T-cell (primary cell): ENCODE data around the gene DPP7. TPM values are rescaled to one million over a fixed set of nuclear protein-coding genes. Genes with fewer than 3 reads are reported as not detected.

Source experiments
- ATAC-seq, 4 experiments: fragments of 200-7000 bp in 3 of 4; fragments of 150-1000 bp in 1 of 4; cut with Tn5 transposase; replicated peaks in 1 of 4; 1 replicate in 3 of 4; 2 replicates in 1 of 4; pipeline ENCODE4 v1.10.0; 2021; ENCODE audit warnings: moderate library complexity in 3 of 4, mild to moderate bottlenecking in 2 of 4, moderate number of reproducible peaks in 1 of 4
- CTCF ChIA-PET, 2 donors: fragments of 300-600 bp; sonication (Branson Sonifier 250); formaldehyde crosslinking; loops; one replicate each; lab custom pipeline; 2022; ENCODE audit warnings: antibody characterized with exemption in 2 of 2; lab: Charles Lee
- POLR2A ChIA-PET, 2 donors: fragments of 300-600 bp; sonication (Branson Sonifier 250); formaldehyde crosslinking; loops; one replicate each; lab custom pipeline; 2022; ENCODE audit warnings: antibody characterized with exemption in 2 of 2; lab: Charles Lee
- DNase-seq, 35 experiments: peaks; one replicate each; pipeline versions ENCODE4 v3.0.0 to v3.0.0-alpha.2; 2013 to 2023
- H3K27ac ChIP-seq: one replicate; pipeline ENCODE4 v1.5.1; 2013; ENCODE audit warnings: low read length
- H3K27me3 ChIP-seq, 2 experiments: replicated peaks in 1 of 2; 1 replicate in 1 of 2; 2 replicates in 1 of 2; pipeline versions ENCODE4 v1.6.1 to v1.7.0; 2013; ENCODE audit warnings: low read length in 1 of 2, mixed read lengths in 1 of 2; ENCODE audit not compliant: control insufficient read depth in 2 of 2, insufficient read depth in 2 of 2; ENCODE audit errors: extremely low read depth in 1 of 2
- H3K36me3 ChIP-seq, 2 donors: 1 replicate in 1 of 2; 2 replicates in 1 of 2; pipeline versions ENCODE4 v1.6.1 to v1.7.0; 2013; ENCODE audit warnings: low read length in 1 of 2; ENCODE audit not compliant: control insufficient read depth in 2 of 2, insufficient read depth in 1 of 2; ENCODE audit errors: extremely low read depth in 1 of 2
- H3K4me1 ChIP-seq, 2 experiments: 1 replicate in 1 of 2; 2 replicates in 1 of 2; pipeline versions ENCODE4 v1.6.1 to v1.7.0; 2013; ENCODE audit warnings: low read length in 2 of 2, mixed read lengths in 1 of 2; ENCODE audit not compliant: insufficient read depth in 2 of 2, control insufficient read depth in 1 of 2; ENCODE audit errors: extremely low read depth in 1 of 2
- H3K4me3 ChIP-seq, 2 donors: 1 replicate in 1 of 2; 2 replicates in 1 of 2; pipeline versions ENCODE4 v1.5.1 to v1.7.0; 2013; ENCODE audit warnings: mild to moderate bottlenecking in 2 of 2, low read length in 1 of 2, moderate library complexity in 1 of 2; ENCODE audit not compliant: control insufficient read depth in 1 of 2; ENCODE audit errors: extremely low read depth in 1 of 2
- H3K9me3 ChIP-seq: 2 replicates; pipeline ENCODE4 v1.7.0; 2013
- H3K27ac Mint-ChIP-seq, 2 donors: one replicate each; pipeline ENCODE4 v1.8.0; 2020 to 2021; ENCODE audit warnings: mild to moderate bottlenecking in 2 of 2, mixed read lengths in 2 of 2
- H3K27me3 Mint-ChIP-seq, 2 donors: one replicate each; pipeline ENCODE4 v1.8.0; 2021 to 2022; ENCODE audit warnings: mixed read lengths in 2 of 2
- H3K36me3 Mint-ChIP-seq: one replicate; pipeline ENCODE4 v1.8.0; 2021; ENCODE audit warnings: mixed read lengths
- H3K4me1 Mint-ChIP-seq, 3 donors: one replicate each; pipeline ENCODE4 v1.8.0; 2020 to 2022; ENCODE audit warnings: mixed read lengths in 3 of 3, mild to moderate bottlenecking in 1 of 3
- H3K4me3 Mint-ChIP-seq, 3 donors: one replicate each; pipeline ENCODE4 v1.8.0; 2020 to 2022; ENCODE audit warnings: mild to moderate bottlenecking in 3 of 3, mixed read lengths in 3 of 3, moderate library complexity in 3 of 3
- H3K9me3 Mint-ChIP-seq, 3 donors: one replicate each; pipeline ENCODE4 v1.8.0; 2020 to 2022; ENCODE audit warnings: mixed read lengths in 3 of 3
- WGBS: methylation state at CpG from one replicate; pipeline ENCODE4 v1.1.5; 2013; ENCODE audit warnings: missing lambda C conversion rate; ENCODE audit not compliant: insufficient coverage; 5-methylcytosine and 5-hydroxymethylcytosine counted together
- total RNA-seq, 35 experiments: library from RNA in 6 of 35; stranded (reverse) in 6 of 35; fragments of 120-200 nt in 1 of 35; gene quantifications; one replicate each; pipeline versions ENCODE4 v1.2.1 to v1.2.4 and lab custom pipeline; 2013 to 2026

Gene DPP7
- total RNA-seq, 5 donors from 2014 or later (not counting 1 experiment from before 2014, with no cell fraction given), result 246 to 469 (median 425) TPM

DNA sequence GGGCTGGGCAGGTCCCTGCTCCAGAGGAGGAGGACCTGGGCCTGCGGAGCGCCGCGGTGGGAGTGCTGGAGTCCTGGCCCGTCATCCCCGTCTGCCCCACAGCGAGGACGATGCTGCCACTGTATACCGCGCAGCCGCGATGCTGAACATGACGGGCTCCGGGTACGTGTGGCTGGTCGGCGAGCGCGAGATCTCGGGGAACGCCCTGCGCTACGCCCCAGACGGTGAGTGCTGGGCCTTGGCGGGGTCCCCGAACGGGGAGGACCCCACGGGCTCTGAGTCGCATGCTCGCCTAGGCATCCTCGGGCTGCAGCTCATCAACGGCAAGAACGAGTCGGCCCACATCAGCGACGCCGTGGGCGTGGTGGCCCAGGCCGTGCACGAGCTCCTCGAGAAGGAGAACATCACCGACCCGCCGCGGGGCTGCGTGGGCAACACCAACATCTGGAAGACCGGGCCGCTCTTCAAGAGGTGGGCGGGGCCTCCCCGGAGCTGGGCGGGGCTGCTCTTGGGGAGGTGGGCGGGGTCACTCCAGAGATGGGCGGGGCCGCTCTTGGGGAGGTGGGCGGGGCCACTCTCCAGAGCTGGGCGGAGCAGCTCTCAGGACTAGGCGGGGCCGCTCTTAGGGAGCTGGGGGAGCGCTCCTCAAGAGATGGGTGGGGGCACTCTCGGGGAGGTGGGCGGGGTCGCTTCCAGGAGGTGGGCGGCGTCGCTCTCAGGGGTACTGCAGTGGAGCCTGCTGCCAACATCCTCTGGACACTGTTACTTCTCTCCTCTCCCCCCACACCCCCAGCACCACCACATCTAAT, 42.2 kb upstream of the DPP7 start:
- ATAC-seq (peak; percentile 72 to 77 (median 76)), DNase-seq (peak in 33 of 35 experiments; percentile 5 to 72 (median 35))
- 9% methylated on average over 59 of the region's 65 CpGs for WGBS
- Mint-ChIP-seq H3K4me1 (peaks cover 14 to 26% (median 17%) of the 10 kb centered on the region in 3 donors), H3K36me3 (no peaks in the 10 kb centered on the region), H3K9me3 (no peaks in the 10 kb centered on the region), H3K27ac (no peak overlapping the region), H3K27me3 (peaks cover 28 to 50% of the 10 kb centered on the region in 2 donors), H3K4me3 (peak overlapping the region; percentile 46 to 57 (median 56))
- ChIA-PET POLR2A (no interaction called here), CTCF (no interaction called here)
- H3K9me3 ChIP-seq, result no peaks in the 10 kb centered on the region
- peaks cover 5 to 74% of the 10 kb centered on the region in 2 experiments for H3K27me3 ChIP-seq
- H3K36me3 ChIP-seq, result no peaks in the 10 kb centered on the region
- H3K4me3 ChIP-seq, result peak overlapping the region; percentile 29 to 40
- no peak overlapping the region for H3K27ac ChIP-seq
- H3K4me1 ChIP-seq, result peaks cover 0 to 31% of the 10 kb centered on the region in 2 experiments

DNA sequence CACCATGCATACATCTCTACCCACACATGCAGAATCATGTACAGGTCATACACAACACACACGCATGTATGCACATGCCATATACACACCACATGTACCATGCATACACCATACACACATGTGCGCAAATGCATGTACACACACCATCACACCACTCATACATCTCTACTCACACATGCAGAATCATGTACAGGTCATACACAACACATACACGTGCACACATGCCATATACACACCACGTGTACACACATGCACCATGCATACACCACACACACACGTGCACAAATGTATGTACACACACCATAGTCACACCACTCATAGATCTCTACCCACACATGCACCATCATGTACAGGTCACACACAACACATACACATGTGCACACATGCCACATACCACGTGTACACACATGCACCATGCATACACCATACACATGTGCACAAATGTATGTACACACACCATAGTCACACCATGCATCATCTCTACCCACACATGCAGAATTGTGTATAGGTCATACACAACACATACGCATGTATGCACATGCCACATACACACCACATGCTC, 38.4 kb upstream of the DPP7 start:
- whole genome bisulfite sequencing, result 90% methylated on average over 7 of the region's 7 CpGs
- Histone ChIP-seq H3K9me3 (no peaks in the 10 kb centered on the region), H3K27ac (no peak overlapping the region), H3K36me3 (no peaks in the 10 kb centered on the region), H3K4me1 (peaks cover 0 to 27% of the 10 kb centered on the region in 2 experiments), H3K27me3 (peaks cover 4 to 63% of the 10 kb centered on the region in 2 experiments), H3K4me3 (no peak overlapping the region)
- Mint-ChIP-seq H3K9me3 (no peaks in the 10 kb centered on the region), H3K27ac (no peak overlapping the region), H3K27me3 (peaks cover 13 to 26% of the 10 kb centered on the region in 2 donors), H3K36me3 (no peaks in the 10 kb centered on the region), H3K4me1 (peaks cover 2 to 13% (median 7%) of the 10 kb centered on the region in 3 donors), H3K4me3 (no peak overlapping the region)
- CTCF ChIA-PET, result no interaction called here
- POLR2A ChIA-PET, result no interaction called here
- DNase-seq (no peak), ATAC-seq (no peak)

- ATAC-seq, result peak in 3 of 4 experiments; percentile 31 to 44 (median 38)
- H3K27ac ChIP-seq, result no peak overlapping the region
- Mint-ChIP-seq H3K9me3 (no peaks in the 10 kb centered on the region), H3K4me1 (peaks cover 0 to 2% (median 0%) of the 10 kb centered on the region in 3 donors), H3K36me3 (no peaks in the 10 kb centered on the region), H3K27me3 (peaks cover 9 to 18% of the 10 kb centered on the region in 2 donors), H3K4me3 (no peak overlapping the region), H3K27ac (no peak overlapping the region)
- H3K4me3 ChIP-seq, result no peak overlapping the region
- no peaks in the 10 kb centered on the region for H3K36me3 ChIP-seq
- peaks cover 0 to 59% of the 10 kb centered on the region in 2 experiments for H3K27me3 ChIP-seq
- CTCF ChIA-PET, result interaction anchor here (0.6 to 0.7 kb wide), 5 partner anchors 21 to 468 kb away, joined by 3 to 5 read pairs (median 3); partner anchors contain the start of genes EHMT1 (in 1 of the 2) and MAN1B1 (in 1 of the 2)
- WGBS, result 23% methylated on average over 13 of the region's 34 CpGs
- DNase-seq, result peak in 1 of 35 experiments; percentile 61
- POLR2A ChIA-PET, result interaction anchor here in 1 of 2 donors (1.0 to 1.1 kb wide), 2 partner anchors 18 to 20 kb away, joined by 7 to 15 read pairs; no protein-coding TSS in a partner anchor
- H3K9me3 ChIP-seq, result no peaks in the 10 kb centered on the region
- peaks cover 0 to 7% of the 10 kb centered on the region in 2 experiments for H3K4me1 ChIP-seq
These were observed 36.3 kb upstream of the DPP7 start for GRCh38 chr9:137150617-137151457.

- ChIA-PET POLR2A (interaction anchor here in 1 of 2 donors (1.0 kb wide), 1 partner anchor 21 kb away, joined by 15 read pairs; no protein-coding TSS in a partner anchor), CTCF (interaction anchor here in 1 of 2 donors (0.7 kb wide), 1 partner anchor 20 kb away, joined by 5 read pairs; no protein-coding TSS in a partner anchor)
- H3K9me3 ChIP-seq, result no peaks in the 10 kb centered on the region
- WGBS, result 71% methylated on average over 4 of the region's 20 CpGs
- H3K27me3 Mint-ChIP-seq, result peaks cover 7 to 12% of the 10 kb centered on the region in 2 donors
- peaks cover 0 to 6% of the 10 kb centered on the region in 2 experiments for H3K4me1 ChIP-seq
- H3K4me3 Mint-ChIP-seq, result no peak overlapping the region
- no peaks in the 10 kb centered on the region for H3K9me3 Mint-ChIP-seq
- peaks cover 0 to 55% of the 10 kb centered on the region in 2 experiments for H3K27me3 ChIP-seq
- no peak overlapping the region for H3K4me3 ChIP-seq
- no peaks in the 10 kb centered on the region for H3K36me3 Mint-ChIP-seq
- peaks cover 0 to 2% (median 0%) of the 10 kb centered on the region in 3 donors for H3K4me1 Mint-ChIP-seq
- DNase-seq (no peak), ATAC-seq (no peak)
- H3K36me3 ChIP-seq, result no peaks in the 10 kb centered on the region
- H3K27ac ChIP-seq, result no peak overlapping the region
- H3K27ac Mint-ChIP-seq, result no peak overlapping the region
These were observed 35.5 kb upstream of the DPP7 start for GRCh38 chr9:137149942-137150616.

DNA sequence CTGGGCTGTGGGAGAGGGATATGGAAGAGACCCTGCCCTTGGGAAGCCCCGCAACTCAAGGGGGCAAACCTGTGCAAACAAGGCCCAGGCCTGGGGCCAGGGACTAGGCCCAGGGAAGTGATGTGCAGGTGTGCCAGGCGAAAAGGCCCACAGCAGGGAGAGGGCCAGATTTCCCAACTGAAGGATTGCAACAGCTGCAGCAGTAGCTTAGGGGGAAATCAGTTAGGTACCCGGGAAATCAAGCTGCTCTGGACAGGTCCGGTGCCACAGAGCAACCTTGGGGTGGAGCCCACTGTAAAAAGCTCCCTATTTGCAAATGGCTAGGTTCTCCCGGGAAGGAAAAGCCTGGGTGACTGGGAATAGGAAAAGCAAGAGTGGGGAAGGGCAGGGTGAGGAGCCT, 34.8 kb upstream of the DPP7 start:
- Mint-ChIP-seq H3K27me3 (peaks cover 3 to 7% of the 10 kb centered on the region in 2 donors), H3K4me1 (peaks cover 0 to 2% (median 0%) of the 10 kb centered on the region in 3 donors), H3K9me3 (no peaks in the 10 kb centered on the region), H3K27ac (no peak overlapping the region), H3K36me3 (no peaks in the 10 kb centered on the region), H3K4me3 (no peak overlapping the region)
- H3K4me3 ChIP-seq, result no peak overlapping the region
- no peak overlapping the region for H3K27ac ChIP-seq
- no peaks in the 10 kb centered on the region for H3K9me3 ChIP-seq
- no peak for DNase-seq
- H3K36me3 ChIP-seq, result no peaks in the 10 kb centered on the region
- peaks cover 0 to 6% of the 10 kb centered on the region in 2 experiments for H3K4me1 ChIP-seq
- POLR2A ChIA-PET, result no interaction called here
- peaks cover 0 to 51% of the 10 kb centered on the region in 2 experiments for H3K27me3 ChIP-seq
- CTCF ChIA-PET, result no interaction called here
- no peak for ATAC-seq
- 80% methylated on average over 3 of the region's 5 CpGs for WGBS
